ENCODE results near the gene ARHGEF4. TPM values are rescaled to one million over a fixed set of nuclear protein-coding genes. Genes with fewer than 3 reads are reported as not detected.

ARHGEF4 gene
- total RNA-seq, 1 experiment from 2014 or later, result 21.8 TPM

DNA sequence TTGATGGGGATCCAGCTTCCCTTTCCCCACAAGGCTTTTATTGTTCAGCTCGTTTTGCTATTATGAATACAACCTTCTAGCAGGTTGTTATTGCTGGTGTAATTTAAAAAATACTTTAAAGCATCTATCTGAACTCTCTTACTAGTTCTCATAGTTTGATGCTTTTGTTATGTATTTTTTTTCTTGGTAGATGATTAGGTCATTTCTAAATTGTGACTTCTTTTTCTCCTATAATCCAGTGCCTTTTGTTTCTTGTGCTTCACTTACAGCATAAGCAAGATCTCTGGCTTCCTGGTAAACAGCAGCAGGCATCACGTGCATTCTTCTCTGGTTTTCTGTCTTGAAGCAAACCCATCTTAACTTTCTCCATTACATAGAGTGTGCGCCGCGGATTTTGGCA, 160.5 kb downstream of the ARHGEF4 start:
- no peak for ATAC-seq
- no peaks in the 10 kb centered on the region for H3K27me3 Mint-ChIP-seq (ENCODE audit: low read depth)
- H3K4me3 Mint-ChIP-seq, result no peak overlapping the region
- H3K9me3 Mint-ChIP-seq, result peaks cover 2% of the 10 kb centered on the region
- H3K36me3 Mint-ChIP-seq, result peaks cover 1% of the 10 kb centered on the region; the same call in 1 of the 2 replicates
- peaks cover 6% of the 10 kb centered on the region for H3K4me1 Mint-ChIP-seq
- CTCF ChIA-PET, result interaction anchor here (2.0 kb wide), 1 partner anchor 77 kb away, joined by 5 read pairs; no protein-coding TSS in a partner anchor
- DNase-seq (ENCODE audit: low spot score), result no peak
- no peak overlapping the region for H3K27ac Mint-ChIP-seq
- TF ChIP-seq, protein P1, sequence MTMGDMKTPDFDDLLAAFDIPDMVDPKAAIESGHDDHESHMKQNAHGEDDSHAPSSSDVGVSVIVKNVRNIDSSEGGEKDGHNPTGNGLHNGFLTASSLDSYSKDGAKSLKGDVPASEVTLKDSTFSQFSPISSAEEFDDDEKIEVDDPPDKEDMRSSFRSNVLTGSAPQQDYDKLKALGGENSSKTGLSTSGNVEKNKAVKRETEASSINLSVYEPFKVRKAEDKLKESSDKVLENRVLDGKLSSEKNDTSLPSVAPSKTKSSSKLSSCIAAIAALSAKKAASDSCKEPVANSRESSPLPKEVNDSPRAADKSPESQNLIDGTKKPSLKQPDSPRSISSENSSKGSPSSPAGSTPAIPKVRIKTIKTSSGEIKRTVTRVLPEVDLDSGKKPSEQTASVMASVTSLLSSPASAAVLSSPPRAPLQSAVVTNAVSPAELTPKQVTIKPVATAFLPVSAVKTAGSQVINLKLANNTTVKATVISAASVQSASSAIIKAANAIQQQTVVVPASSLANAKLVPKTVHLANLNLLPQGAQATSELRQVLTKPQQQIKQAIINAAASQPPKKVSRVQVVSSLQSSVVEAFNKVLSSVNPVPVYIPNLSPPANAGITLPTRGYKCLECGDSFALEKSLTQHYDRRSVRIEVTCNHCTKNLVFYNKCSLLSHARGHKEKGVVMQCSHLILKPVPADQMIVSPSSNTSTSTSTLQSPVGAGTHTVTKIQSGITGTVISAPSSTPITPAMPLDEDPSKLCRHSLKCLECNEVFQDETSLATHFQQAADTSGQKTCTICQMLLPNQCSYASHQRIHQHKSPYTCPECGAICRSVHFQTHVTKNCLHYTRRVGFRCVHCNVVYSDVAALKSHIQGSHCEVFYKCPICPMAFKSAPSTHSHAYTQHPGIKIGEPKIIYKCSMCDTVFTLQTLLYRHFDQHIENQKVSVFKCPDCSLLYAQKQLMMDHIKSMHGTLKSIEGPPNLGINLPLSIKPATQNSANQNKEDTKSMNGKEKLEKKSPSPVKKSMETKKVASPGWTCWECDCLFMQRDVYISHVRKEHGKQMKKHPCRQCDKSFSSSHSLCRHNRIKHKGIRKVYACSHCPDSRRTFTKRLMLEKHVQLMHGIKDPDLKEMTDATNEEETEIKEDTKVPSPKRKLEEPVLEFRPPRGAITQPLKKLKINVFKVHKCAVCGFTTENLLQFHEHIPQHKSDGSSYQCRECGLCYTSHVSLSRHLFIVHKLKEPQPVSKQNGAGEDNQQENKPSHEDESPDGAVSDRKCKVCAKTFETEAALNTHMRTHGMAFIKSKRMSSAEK (CRISPR knock-in tag; IDR thresholded peaks at IDR 0.05; ENCODE audit: borderline replicate concordance), result no peak
- TF ChIP-seq ERG (CRISPR knock-in tag; IDR thresholded peaks at IDR 0.05), result no peak
- no peak for TF ChIP-seq GTF2I (CRISPR knock-in tag; conservative IDR thresholded peaks at IDR 0.05)
- TF ChIP-seq ZNF121 (CRISPR knock-in tag; IDR thresholded peaks at IDR 0.05), result no peak
- TF ChIP-seq, protein P2, sequence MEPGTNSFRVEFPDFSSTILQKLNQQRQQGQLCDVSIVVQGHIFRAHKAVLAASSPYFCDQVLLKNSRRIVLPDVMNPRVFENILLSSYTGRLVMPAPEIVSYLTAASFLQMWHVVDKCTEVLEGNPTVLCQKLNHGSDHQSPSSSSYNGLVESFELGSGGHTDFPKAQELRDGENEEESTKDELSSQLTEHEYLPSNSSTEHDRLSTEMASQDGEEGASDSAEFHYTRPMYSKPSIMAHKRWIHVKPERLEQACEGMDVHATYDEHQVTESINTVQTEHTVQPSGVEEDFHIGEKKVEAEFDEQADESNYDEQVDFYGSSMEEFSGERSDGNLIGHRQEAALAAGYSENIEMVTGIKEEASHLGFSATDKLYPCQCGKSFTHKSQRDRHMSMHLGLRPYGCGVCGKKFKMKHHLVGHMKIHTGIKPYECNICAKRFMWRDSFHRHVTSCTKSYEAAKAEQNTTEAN (CRISPR knock-in tag; IDR thresholded peaks at IDR 0.05), result no peak
- TF ChIP-seq, protein P3, sequence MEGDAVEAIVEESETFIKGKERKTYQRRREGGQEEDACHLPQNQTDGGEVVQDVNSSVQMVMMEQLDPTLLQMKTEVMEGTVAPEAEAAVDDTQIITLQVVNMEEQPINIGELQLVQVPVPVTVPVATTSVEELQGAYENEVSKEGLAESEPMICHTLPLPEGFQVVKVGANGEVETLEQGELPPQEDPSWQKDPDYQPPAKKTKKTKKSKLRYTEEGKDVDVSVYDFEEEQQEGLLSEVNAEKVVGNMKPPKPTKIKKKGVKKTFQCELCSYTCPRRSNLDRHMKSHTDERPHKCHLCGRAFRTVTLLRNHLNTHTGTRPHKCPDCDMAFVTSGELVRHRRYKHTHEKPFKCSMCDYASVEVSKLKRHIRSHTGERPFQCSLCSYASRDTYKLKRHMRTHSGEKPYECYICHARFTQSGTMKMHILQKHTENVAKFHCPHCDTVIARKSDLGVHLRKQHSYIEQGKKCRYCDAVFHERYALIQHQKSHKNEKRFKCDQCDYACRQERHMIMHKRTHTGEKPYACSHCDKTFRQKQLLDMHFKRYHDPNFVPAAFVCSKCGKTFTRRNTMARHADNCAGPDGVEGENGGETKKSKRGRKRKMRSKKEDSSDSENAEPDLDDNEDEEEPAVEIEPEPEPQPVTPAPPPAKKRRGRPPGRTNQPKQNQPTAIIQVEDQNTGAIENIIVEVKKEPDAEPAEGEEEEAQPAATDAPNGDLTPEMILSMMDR (IDR thresholded peaks at IDR 0.05), result no peak
- TF ChIP-seq TCF7 (CRISPR knock-in tag; IDR thresholded peaks at IDR 0.05; ENCODE audit: low read depth), result no peak
- no peak for TF ChIP-seq NR1H2 (CRISPR knock-in tag; IDR thresholded peaks at IDR 0.05)
- TF ChIP-seq TP53 (CRISPR knock-in tag; IDR thresholded peaks at IDR 0.05), result no peak
- TF ChIP-seq RORB (CRISPR knock-in tag; IDR thresholded peaks at IDR 0.05), result no peak
- no peak for TF ChIP-seq SMAD4 (CRISPR knock-in tag; IDR thresholded peaks at IDR 0.05)
- TF ChIP-seq ZNF281 (CRISPR knock-in tag; IDR thresholded peaks at IDR 0.05), result no peak
- TF ChIP-seq, protein P4, sequence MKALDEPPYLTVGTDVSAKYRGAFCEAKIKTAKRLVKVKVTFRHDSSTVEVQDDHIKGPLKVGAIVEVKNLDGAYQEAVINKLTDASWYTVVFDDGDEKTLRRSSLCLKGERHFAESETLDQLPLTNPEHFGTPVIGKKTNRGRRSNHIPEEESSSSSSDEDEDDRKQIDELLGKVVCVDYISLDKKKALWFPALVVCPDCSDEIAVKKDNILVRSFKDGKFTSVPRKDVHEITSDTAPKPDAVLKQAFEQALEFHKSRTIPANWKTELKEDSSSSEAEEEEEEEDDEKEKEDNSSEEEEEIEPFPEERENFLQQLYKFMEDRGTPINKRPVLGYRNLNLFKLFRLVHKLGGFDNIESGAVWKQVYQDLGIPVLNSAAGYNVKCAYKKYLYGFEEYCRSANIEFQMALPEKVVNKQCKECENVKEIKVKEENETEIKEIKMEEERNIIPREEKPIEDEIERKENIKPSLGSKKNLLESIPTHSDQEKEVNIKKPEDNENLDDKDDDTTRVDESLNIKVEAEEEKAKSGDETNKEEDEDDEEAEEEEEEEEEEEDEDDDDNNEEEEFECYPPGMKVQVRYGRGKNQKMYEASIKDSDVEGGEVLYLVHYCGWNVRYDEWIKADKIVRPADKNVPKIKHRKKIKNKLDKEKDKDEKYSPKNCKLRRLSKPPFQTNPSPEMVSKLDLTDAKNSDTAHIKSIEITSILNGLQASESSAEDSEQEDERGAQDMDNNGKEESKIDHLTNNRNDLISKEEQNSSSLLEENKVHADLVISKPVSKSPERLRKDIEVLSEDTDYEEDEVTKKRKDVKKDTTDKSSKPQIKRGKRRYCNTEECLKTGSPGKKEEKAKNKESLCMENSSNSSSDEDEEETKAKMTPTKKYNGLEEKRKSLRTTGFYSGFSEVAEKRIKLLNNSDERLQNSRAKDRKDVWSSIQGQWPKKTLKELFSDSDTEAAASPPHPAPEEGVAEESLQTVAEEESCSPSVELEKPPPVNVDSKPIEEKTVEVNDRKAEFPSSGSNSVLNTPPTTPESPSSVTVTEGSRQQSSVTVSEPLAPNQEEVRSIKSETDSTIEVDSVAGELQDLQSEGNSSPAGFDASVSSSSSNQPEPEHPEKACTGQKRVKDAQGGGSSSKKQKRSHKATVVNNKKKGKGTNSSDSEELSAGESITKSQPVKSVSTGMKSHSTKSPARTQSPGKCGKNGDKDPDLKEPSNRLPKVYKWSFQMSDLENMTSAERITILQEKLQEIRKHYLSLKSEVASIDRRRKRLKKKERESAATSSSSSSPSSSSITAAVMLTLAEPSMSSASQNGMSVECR (CRISPR knock-in tag; IDR thresholded peaks at IDR 0.05; ENCODE audit: borderline replicate concordance), result no peak
- TF ChIP-seq CDX4 (CRISPR knock-in tag; IDR thresholded peaks at IDR 0.05; ENCODE audit: borderline replicate concordance), result no peak
- POLR2A ChIA-PET, result no interaction called here
